Naive B cell (primary cell): ENCODE results near the gene VRK3. TPM values are rescaled to one million over a fixed set of nuclear protein-coding genes. Genes with fewer than 3 reads are reported as not detected.

Source experiments
- ATAC-seq, 2 donors: fragments of 150-1000 bp; cut with Tn5 transposase; 2 replicates each; pipeline ENCODE4 v1.10.0; 2021; ENCODE audit warnings: low read depth in 2 of 2, mild to moderate bottlenecking in 2 of 2, moderate library complexity in 2 of 2
- DNase-seq: peaks from one replicate; pipeline ENCODE4 v3.0.0; 2022
- H3K27ac Mint-ChIP-seq, 6 donors: one replicate each; pipeline ENCODE4 v1.8.0; 2020 to 2022; ENCODE audit warnings: mild to moderate bottlenecking in 6 of 6, mixed read lengths in 6 of 6, moderate library complexity in 5 of 6, inconsistent platforms in 2 of 6
- H3K27me3 Mint-ChIP-seq, 3 donors: one replicate each; pipeline ENCODE4 v1.8.0; 2021 to 2022; ENCODE audit warnings: mixed read lengths in 3 of 3, mild to moderate bottlenecking in 1 of 3
- H3K36me3 Mint-ChIP-seq, 2 donors: one replicate each; pipeline ENCODE4 v1.8.0; 2020 to 2022; ENCODE audit warnings: mixed read lengths in 2 of 2, inconsistent platforms in 1 of 2, mild to moderate bottlenecking in 1 of 2
- H3K4me1 Mint-ChIP-seq, 3 donors: one replicate each; pipeline ENCODE4 v1.8.0; 2020 to 2022; ENCODE audit warnings: mixed read lengths in 3 of 3, inconsistent platforms in 1 of 3, mild to moderate bottlenecking in 1 of 3, moderate library complexity in 1 of 3
- H3K4me3 Mint-ChIP-seq, 8 donors: one replicate each; pipeline ENCODE4 v1.8.0; 2020 to 2022; ENCODE audit warnings: mild to moderate bottlenecking in 8 of 8, mixed read lengths in 8 of 8, moderate library complexity in 8 of 8, inconsistent platforms in 2 of 8
- H3K9me3 Mint-ChIP-seq, 7 donors: one replicate each; pipeline ENCODE4 v1.8.0; 2020 to 2022; ENCODE audit warnings: mixed read lengths in 7 of 7, mild to moderate bottlenecking in 5 of 7, inconsistent platforms in 2 of 7, moderate library complexity in 1 of 7
- polyA plus RNA-seq, 6 donors: library from polyadenylated mRNA; unstranded; fragments of 300-500 nt; fragmentation: Illumina TruSeq; gene quantifications; one replicate each; pipeline ENCODE4 v1.2.3, GENCODE V29; 2021; ENCODE audit warnings: low read depth in 6 of 6

Gene VRK3
- polyA plus RNA-seq, 6 donors from 2014 or later: 78.8 to 121 (median 89.0) TPM

GRCh38 chr19:50022823-50023222 is 2.3 kb downstream of the VRK3 start:
- Mint-ChIP-seq H3K36me3 (no peaks in the 10 kb centered on the region), H3K4me1 (peaks cover 26 to 47% (median 43%) of the 10 kb centered on the region in 3 donors), H3K27ac (peak overlapping the region in 3 of 6 donors; percentile 29 to 99 (median 84)), H3K27me3 (no peaks in the 10 kb centered on the region), H3K4me3 (peak overlapping the region in 2 of 8 donors; percentile 21 to 52), H3K9me3 (peaks cover 0 to 2% (median 0%) of the 10 kb centered on the region in 7 donors)
- DNase-seq (no peak), ATAC-seq (no peak)

- peak overlapping the region in 1 of 8 donors; percentile 48 for H3K4me3 Mint-ChIP-seq
- ATAC-seq (no peak), DNase-seq (no peak)
- H3K27me3 Mint-ChIP-seq: no peaks in the 10 kb centered on the region
- no peaks in the 10 kb centered on the region for H3K9me3 Mint-ChIP-seq
- H3K27ac Mint-ChIP-seq: no peak overlapping the region
- peaks cover 21 to 30% (median 23%) of the 10 kb centered on the region in 3 donors for H3K4me1 Mint-ChIP-seq
- H3K36me3 Mint-ChIP-seq: peaks cover 13% of the 10 kb centered on the region in 2 donors
Observed at GRCh38 chr19:50020481-50020880, 4.7 kb downstream of the VRK3 start.

- no peak for DNase-seq
- Mint-ChIP-seq H3K27me3 (no peaks in the 10 kb centered on the region), H3K27ac (no peak overlapping the region), H3K4me1 (peaks cover 5 to 24% (median 5%) of the 10 kb centered on the region in 3 donors), H3K4me3 (no peak overlapping the region), H3K9me3 (no peaks in the 10 kb centered on the region), H3K36me3 (peaks cover 28 to 36% of the 10 kb centered on the region in 2 donors)
- ATAC-seq: no peak
Observed at GRCh38 chr19:50016225-50016807, 8.9 kb downstream of the VRK3 start.

- no peak for ATAC-seq
- H3K4me1 Mint-ChIP-seq: peaks cover 0 to 13% (median 4%) of the 10 kb centered on the region in 3 donors
- DNase-seq: no peak
- peaks cover 5 to 38% of the 10 kb centered on the region in 2 donors for H3K36me3 Mint-ChIP-seq
- no peak overlapping the region for H3K4me3 Mint-ChIP-seq
- H3K27me3 Mint-ChIP-seq: no peaks in the 10 kb centered on the region
- peak overlapping the region in 2 of 6 donors; percentile 31 to 50 for H3K27ac Mint-ChIP-seq
- no peaks in the 10 kb centered on the region for H3K9me3 Mint-ChIP-seq
Observed at GRCh38 chr19:50008532-50008931, 16.6 kb downstream of the VRK3 start.

GRCh38 chr19:50007947-50008346 is 17.2 kb downstream of the VRK3 start:
- ATAC-seq (no peak), DNase-seq (no peak)
- H3K27me3 Mint-ChIP-seq: no peaks in the 10 kb centered on the region
- H3K27ac Mint-ChIP-seq: peak overlapping the region in 2 of 6 donors; percentile 31 to 56
- no peaks in the 10 kb centered on the region for H3K9me3 Mint-ChIP-seq
- H3K4me3 Mint-ChIP-seq: peak overlapping the region in 1 of 8 donors; percentile 16
- peaks cover 0 to 32% of the 10 kb centered on the region in 2 donors for H3K36me3 Mint-ChIP-seq
- H3K4me1 Mint-ChIP-seq: peaks cover 0 to 7% (median 4%) of the 10 kb centered on the region in 3 donors

GRCh38 chr19:50007170-50007569 is 18.0 kb downstream of the VRK3 start:
- H3K36me3 Mint-ChIP-seq: peaks cover 0 to 34% of the 10 kb centered on the region in 2 donors
- no peaks in the 10 kb centered on the region for H3K27me3 Mint-ChIP-seq
- H3K4me3 Mint-ChIP-seq: no peak overlapping the region
- no peaks in the 10 kb centered on the region for H3K9me3 Mint-ChIP-seq
- ATAC-seq (no peak), DNase-seq (no peak)
- peak overlapping the region in 1 of 6 donors; percentile 38 for H3K27ac Mint-ChIP-seq
- peaks cover 0 to 7% (median 4%) of the 10 kb centered on the region in 3 donors for H3K4me1 Mint-ChIP-seq

GRCh38 chr19:50005428-50005827 is 19.7 kb downstream of the VRK3 start:
- ATAC-seq (no peak), DNase-seq (no peak)
- peaks cover 0 to 40% of the 10 kb centered on the region in 2 donors for H3K36me3 Mint-ChIP-seq
- no peak overlapping the region for H3K4me3 Mint-ChIP-seq
- H3K9me3 Mint-ChIP-seq: no peaks in the 10 kb centered on the region
- H3K27me3 Mint-ChIP-seq: no peaks in the 10 kb centered on the region
- H3K27ac Mint-ChIP-seq: no peak overlapping the region
- H3K4me1 Mint-ChIP-seq: peaks cover 0 to 7% (median 4%) of the 10 kb centered on the region in 3 donors

- Mint-ChIP-seq H3K4me1 (peaks cover 0 to 7% (median 4%) of the 10 kb centered on the region in 3 donors), H3K36me3 (peaks cover 0 to 46% of the 10 kb centered on the region in 2 donors), H3K27me3 (no peaks in the 10 kb centered on the region), H3K4me3 (no peak overlapping the region), H3K27ac (peak overlapping the region in 2 of 6 donors; percentile 19 to 76), H3K9me3 (no peaks in the 10 kb centered on the region)
- DNase-seq (no peak), ATAC-seq (no peak)
Observed at GRCh38 chr19:50003810-50004419, 21.3 kb downstream of the VRK3 start.

GRCh38 chr19:50003254-50003788 is 21.9 kb downstream of the VRK3 start:
- peaks cover 0 to 4% (median 4%) of the 10 kb centered on the region in 3 donors for H3K4me1 Mint-ChIP-seq
- DNase-seq (no peak), ATAC-seq (no peak)
- H3K27me3 Mint-ChIP-seq: no peaks in the 10 kb centered on the region
- H3K9me3 Mint-ChIP-seq: no peaks in the 10 kb centered on the region
- peak overlapping the region in 1 of 6 donors; percentile 76 for H3K27ac Mint-ChIP-seq
- no peak overlapping the region for H3K4me3 Mint-ChIP-seq
- peaks cover 0 to 44% of the 10 kb centered on the region in 2 donors for H3K36me3 Mint-ChIP-seq

GRCh38 chr19:50002386-50002960 is 22.7 kb downstream of the VRK3 start:
- ATAC-seq (no peak), DNase-seq (no peak)
- no peaks in the 10 kb centered on the region for H3K27me3 Mint-ChIP-seq
- H3K4me1 Mint-ChIP-seq: peaks cover 0 to 4% (median 4%) of the 10 kb centered on the region in 3 donors
- no peaks in the 10 kb centered on the region for H3K9me3 Mint-ChIP-seq
- H3K36me3 Mint-ChIP-seq: peaks cover 6 to 41% of the 10 kb centered on the region in 2 donors
- H3K4me3 Mint-ChIP-seq: no peak overlapping the region
- no peak overlapping the region for H3K27ac Mint-ChIP-seq

- H3K9me3 Mint-ChIP-seq: no peaks in the 10 kb centered on the region
- no peak overlapping the region for H3K27ac Mint-ChIP-seq
- H3K27me3 Mint-ChIP-seq: no peaks in the 10 kb centered on the region
- H3K4me1 Mint-ChIP-seq: peaks cover 0 to 4% (median 4%) of the 10 kb centered on the region in 3 donors
- H3K4me3 Mint-ChIP-seq: no peak overlapping the region
- H3K36me3 Mint-ChIP-seq: peaks cover 6 to 37% of the 10 kb centered on the region in 2 donors
- ATAC-seq (no peak), DNase-seq (no peak)
Observed at GRCh38 chr19:50001775-50002174, 23.4 kb downstream of the VRK3 start.

GRCh38 chr19:50000841-50001557 is 24.2 kb downstream of the VRK3 start:
- Mint-ChIP-seq H3K27me3 (no peaks in the 10 kb centered on the region), H3K4me3 (peak overlapping the region in 1 of 8 donors; percentile 69), H3K4me1 (peaks cover 0 to 4% (median 4%) of the 10 kb centered on the region in 3 donors), H3K27ac (no peak overlapping the region), H3K9me3 (no peaks in the 10 kb centered on the region), H3K36me3 (peaks cover 6 to 36% of the 10 kb centered on the region in 2 donors)
- no peak for DNase-seq
- no peak for ATAC-seq
